HCT116 (cell line): ENCODE measurements around the gene SLC5A7. TPM values are rescaled to one million over a fixed set of nuclear protein-coding genes. Genes with fewer than 3 reads are reported as not detected.

Experiments
- ATAC-seq: fragments of 200-7000 bp; cut with Tn5 transposase; 2 replicates; pipeline ENCODE4 v1.9.1; 2020; ENCODE audit warnings: mild to moderate bottlenecking, moderate library complexity
- BruUV-seq: library from RNA; stranded (reverse); fragments of 400-500 nt; replicated peaks from 2 replicates; lab custom pipeline; 2021; lab: Mats Ljungman, UMichigan
- CTCF ChIA-PET: fragments of 300-600 bp; sonication (Branson Sonifier 250); formaldehyde crosslinking; loops from one replicate; lab custom pipeline; 2021; ENCODE audit warnings: antibody characterized with exemption; lab: Charles Lee
- POLR2A ChIA-PET: fragments of 300-600, 350-600 bp; sonication (Branson Sonifier 250); formaldehyde crosslinking; loops from one replicate; lab custom pipeline; 2021; ENCODE audit warnings: antibody characterized with exemption; lab: Charles Lee
- RAD21 ChIA-PET, 2 experiments: fragments of 300-600 bp; sonication (Branson Sonifier 250); formaldehyde crosslinking; loops; one replicate each; lab custom pipeline; 2023; ENCODE audit warnings: low total read pairs in 2 of 2; ENCODE audit not compliant: uncharacterized antibody in 2 of 2, unreplicated experiment in 2 of 2, low non-redundant PET in 1 of 2; lab: Charles Lee
- DNase-seq: peaks from one replicate; pipeline ENCODE4 v3.0.0-alpha.2; 2010; ENCODE audit warnings: low read depth, low spot score
- H2AFZ ChIP-seq: fragments of 200-600 bp; shearing (Covaris generic), sonication (generic); 2 replicates; pipeline ENCODE4 v1.6.1; 2017; ENCODE audit warnings: low read depth, mixed run types, mixed read lengths, antibody characterized with exemption, low read length; ENCODE audit not compliant: poor library complexity, severe bottlenecking
- H3K27ac ChIP-seq: 2 replicates; pipeline ENCODE4 v1.5.1; 2012; ENCODE audit warnings: low read depth, low read length
- H3K27me3 ChIP-seq: fragments of 200-600 bp; sonication (generic); 2 replicates; pipeline ENCODE4 v1.6.1; 2016; ENCODE audit warnings: mixed run types, low read length, mixed read lengths; ENCODE audit not compliant: insufficient read depth
- H3K36me3 ChIP-seq, 2 experiments: fragments of 200-500 bp in 1 of 2; fragments of 200-600 bp in 1 of 2; sonication (Bioruptor generic) in 1 of 2; sonication (generic) in 1 of 2; 2 replicates each; pipeline versions ENCODE4 v1.5.1 to v1.6.1; 2014 to 2016; ENCODE audit warnings: low read length in 2 of 2, inconsistent platforms in 1 of 2, mixed read lengths in 1 of 2, mixed run types in 1 of 2; ENCODE audit not compliant: insufficient read depth in 2 of 2, control insufficient read depth in 1 of 2
- H3K4me1 ChIP-seq, 2 experiments: fragments of 200-600 bp in 1 of 2; sonication (generic) in 1 of 2; 2 replicates each; pipeline versions ENCODE4 v1.5.1 to v1.6.1; 2012 to 2017; ENCODE audit warnings: low read length in 2 of 2, inconsistent platforms in 1 of 2, mild to moderate bottlenecking in 1 of 2, mixed read lengths in 1 of 2, mixed run types in 1 of 2, moderate library complexity in 1 of 2; ENCODE audit not compliant: insufficient read depth in 2 of 2, control insufficient read depth in 1 of 2
- H3K4me2 ChIP-seq: fragments of 200-600 bp; sonication (generic); 2 replicates; pipeline ENCODE4 v1.6.1; 2017; ENCODE audit warnings: mixed run types, low read length, mixed read lengths
- H3K4me3 ChIP-seq, 2 experiments: fragments of 200-600 bp in 1 of 2; sonication (generic) in 1 of 2; replicated peaks in 1 of 2; 2 replicates each; pipeline ENCODE4 v1.5.1; 2011 to 2016; ENCODE audit warnings: low read length in 2 of 2, control low read depth in 1 of 2, low read depth in 1 of 2, mild to moderate bottlenecking in 1 of 2, mixed read lengths in 1 of 2, mixed run types in 1 of 2
- H3K79me2 ChIP-seq: fragments of 200-600 bp; sonication (generic); 2 replicates; pipeline ENCODE4 v1.6.1; 2017; ENCODE audit warnings: mild to moderate bottlenecking, mixed run types, low read length, moderate library complexity, mixed read lengths; ENCODE audit not compliant: insufficient read depth
- H3K9ac ChIP-seq: fragments of 200-600 bp; sonication (generic); 2 replicates; pipeline ENCODE4 v1.6.1; 2016; ENCODE audit warnings: low read length, mixed read lengths
- H3K9me2 ChIP-seq: fragments of 200-600 bp; sonication (generic), shearing (Covaris generic); 2 replicates; pipeline ENCODE4 v1.6.1; 2017; ENCODE audit warnings: mixed run types, mild to moderate bottlenecking, moderate library complexity; ENCODE audit not compliant: insufficient read depth
- H3K9me3 ChIP-seq, 2 experiments: fragments of 200-500 bp in 1 of 2; fragments of 200-600 bp in 1 of 2; sonication (Bioruptor generic) in 1 of 2; sonication (generic) in 1 of 2; 2 replicates each; pipeline ENCODE4 v1.6.1; 2014 to 2017; ENCODE audit warnings: low read length in 2 of 2, mixed read lengths in 2 of 2, inconsistent platforms in 1 of 2, low read depth in 1 of 2, mild to moderate bottlenecking in 1 of 2, mixed run types in 1 of 2, moderate library complexity in 1 of 2; ENCODE audit not compliant: control insufficient read depth in 1 of 2, insufficient read depth in 1 of 2
- H4K20me1 ChIP-seq: fragments of 200-600 bp; sonication (generic), shearing (Covaris generic); 2 replicates; pipeline ENCODE4 v1.6.1; 2017; ENCODE audit warnings: mixed run types, mild to moderate bottlenecking, moderate library complexity; ENCODE audit not compliant: insufficient read depth
- CBX3 ChIP-seq: IDR thresholded peaks from 2 replicates; pipeline ENCODE4 v1.6.1; 2012; ENCODE audit warnings: low read depth
- CEBPB ChIP-seq: IDR thresholded peaks from 2 replicates; pipeline ENCODE4 v1.6.1; 2012; ENCODE audit warnings: low read depth
- EGR1 ChIP-seq: IDR thresholded peaks from 2 replicates; pipeline ENCODE4 v1.6.1; 2012; ENCODE audit warnings: low read depth
- ELF1 ChIP-seq: IDR thresholded peaks from 2 replicates; pipeline ENCODE4 v1.6.1; 2012; ENCODE audit warnings: low read depth, borderline replicate concordance
- EZH2 ChIP-seq: fragments of 200-600 bp; sonication (generic); IDR thresholded peaks from 2 replicates; pipeline ENCODE4 v1.6.1; 2017; ENCODE audit warnings: antibody characterized with exemption, mixed run types
- EZH2phosphoT487 ChIP-seq: fragments of 200-600 bp; IDR thresholded peaks from 2 replicates; pipeline ENCODE4 v1.6.1; 2018; ENCODE audit warnings: antibody characterized with exemption, borderline replicate concordance
- JUND ChIP-seq: IDR thresholded peaks from 2 replicates; pipeline ENCODE4 v1.6.1; 2012
- POLR2A ChIP-seq: IDR thresholded peaks from 2 replicates; pipeline ENCODE4 v1.7.0; 2011; ENCODE audit warnings: borderline replicate concordance; ENCODE audit not compliant: insufficient read depth, insufficient read length; ENCODE audit errors: extremely low read depth
- RAD21 ChIP-seq: IDR thresholded peaks from 2 replicates; pipeline ENCODE4 v1.6.1; 2012; ENCODE audit warnings: low read depth, mild to moderate bottlenecking
- SP1 ChIP-seq: IDR thresholded peaks from 2 replicates; pipeline ENCODE4 v1.6.1; 2012; ENCODE audit warnings: low read depth
- SRF ChIP-seq: IDR thresholded peaks from 2 replicates; pipeline ENCODE4 v1.6.1; 2012; ENCODE audit warnings: low read depth
- TCF7L2 ChIP-seq: IDR thresholded peaks from 2 replicates; pipeline ENCODE4 v1.7.0; 2011; ENCODE audit warnings: borderline replicate concordance, inconsistent platforms; ENCODE audit not compliant: insufficient read depth, insufficient read length; ENCODE audit errors: extremely low read depth
- YY1 ChIP-seq: IDR thresholded peaks from 2 replicates; pipeline ENCODE4 v1.6.1; 2011; ENCODE audit warnings: low read length, low read depth, moderate library complexity, mild to moderate bottlenecking; ENCODE audit not compliant: insufficient replicate concordance; ENCODE audit errors: extremely low read depth
- ZFX ChIP-seq: fragments of 450-650 bp; IDR thresholded peaks from 2 replicates; pipeline ENCODE4 v1.6.1; 2017
- ZNF274 ChIP-seq: fragments of 200-500 bp; sonication (Bioruptor generic); IDR thresholded peaks from 2 replicates; pipeline ENCODE4 v1.6.1; 2014; ENCODE audit warnings: mild to moderate bottlenecking, low read depth, low read length, inconsistent platforms
- intact Hi-C: fragments of 100-400 bp; cut with micrococcal nuclease; formaldehyde crosslinking; loops from 2 replicates; pipeline ENCODE4 v1.10.0; 2022
- total RNA-seq: library from RNA; stranded (reverse); gene quantifications from one replicate; pipeline ENCODE4 v1.2.1, GENCODE V29; 2021; ENCODE audit not compliant: unreplicated experiment
- TF ChIP-seq, protein P1 (sequence below): IDR thresholded peaks from 2 replicates; pipeline ENCODE4 v1.6.1; 2011; ENCODE audit warnings: mild to moderate bottlenecking, low read length, moderate library complexity; ENCODE audit not compliant: insufficient replicate concordance; ENCODE audit errors: extremely low read depth

SLC5A7 gene
- total RNA-seq, 1 experiment from 2014 or later, result not detected

DNA sequence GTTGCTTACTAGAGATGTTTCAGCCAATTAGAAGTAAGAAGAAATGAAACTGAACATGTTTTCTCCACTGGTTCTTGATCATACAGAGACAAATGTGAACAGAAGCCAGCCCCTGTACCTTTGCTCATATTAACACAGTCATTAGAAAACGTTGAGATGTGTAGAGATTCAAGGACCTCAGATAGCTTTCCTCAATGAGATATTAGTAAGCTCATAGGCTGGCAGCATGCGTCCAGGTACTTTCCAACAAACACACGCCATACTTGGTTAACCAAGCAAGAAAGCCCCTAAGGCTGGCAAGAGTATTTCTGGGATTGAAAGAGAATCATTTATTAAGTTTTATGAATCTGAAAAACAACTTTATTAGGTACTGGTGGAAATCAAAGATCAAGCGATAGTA, 37.5 kb downstream of the SLC5A7 start (continued):
- no peak for TF ChIP-seq EZH2phosphoT487

DNA sequence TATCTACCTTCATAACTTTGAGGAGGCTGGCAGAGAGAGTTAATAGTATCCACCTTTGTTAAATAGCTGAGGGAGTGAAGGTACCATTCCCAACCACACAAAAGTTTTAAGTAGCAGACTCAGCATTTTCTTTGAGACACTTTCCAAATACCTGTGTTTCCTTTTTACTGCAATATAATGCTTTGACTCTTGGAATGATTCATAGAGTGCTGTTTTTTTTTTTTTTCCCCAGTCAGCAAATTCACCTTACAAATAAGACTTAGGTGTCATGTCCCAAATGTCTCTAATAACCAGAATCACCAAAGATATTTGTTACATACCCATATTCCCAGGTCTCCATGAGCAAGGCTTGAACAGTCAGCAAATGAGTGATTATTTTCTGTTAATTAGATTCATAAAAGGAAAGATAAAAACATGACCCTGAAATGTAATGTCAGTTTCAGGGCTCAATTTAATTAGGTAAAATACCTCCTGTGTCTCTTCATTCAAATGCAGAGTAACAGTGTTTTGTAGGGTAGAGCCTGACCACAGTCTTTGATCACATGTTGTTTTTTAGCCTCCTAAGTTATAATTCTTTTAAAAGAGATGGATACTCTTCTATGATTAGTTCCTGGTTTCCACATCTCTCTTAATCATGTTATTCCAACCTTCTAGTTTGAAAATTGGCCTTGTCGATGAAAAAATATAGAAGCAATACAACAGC, 39.9 kb downstream of the SLC5A7 start:
- Histone ChIP-seq H2AFZ (no peak overlapping the region), H3K27ac (no peak overlapping the region), H3K79me2 (no peaks in the 10 kb centered on the region), H4K20me1 (no peaks in the 10 kb centered on the region), H3K4me3 (no peak overlapping the region), H3K9ac (no peak overlapping the region), H3K4me2 (no peak overlapping the region), H3K4me1 (no peaks in the 10 kb centered on the region), H3K9me2 (no peaks in the 10 kb centered on the region), H3K36me3 (no peaks in the 10 kb centered on the region), H3K9me3 (no peaks in the 10 kb centered on the region), H3K27me3 (no peaks in the 10 kb centered on the region)
- intact Hi-C loops, result no loop called here
- ChIA-PET POLR2A (no interaction called here), RAD21 (no interaction called here), CTCF (no interaction called here)
- no peak for TF ChIP-seq RAD21
- no peak for TF ChIP-seq POLR2A
- no peak for TF ChIP-seq JUND
- TF ChIP-seq CEBPB, result no peak
- TF ChIP-seq ZFX, result no peak
- TF ChIP-seq SRF, result no peak
- TF ChIP-seq EGR1, result no peak
- TF ChIP-seq ZNF274, result no peak
- TF ChIP-seq TCF7L2, result no peak
- TF ChIP-seq EZH2phosphoT487, result no peak
- TF ChIP-seq ELF1, result no peak
- TF ChIP-seq YY1, result no peak
- TF ChIP-seq EZH2, result no peak
- TF ChIP-seq, protein P1, sequence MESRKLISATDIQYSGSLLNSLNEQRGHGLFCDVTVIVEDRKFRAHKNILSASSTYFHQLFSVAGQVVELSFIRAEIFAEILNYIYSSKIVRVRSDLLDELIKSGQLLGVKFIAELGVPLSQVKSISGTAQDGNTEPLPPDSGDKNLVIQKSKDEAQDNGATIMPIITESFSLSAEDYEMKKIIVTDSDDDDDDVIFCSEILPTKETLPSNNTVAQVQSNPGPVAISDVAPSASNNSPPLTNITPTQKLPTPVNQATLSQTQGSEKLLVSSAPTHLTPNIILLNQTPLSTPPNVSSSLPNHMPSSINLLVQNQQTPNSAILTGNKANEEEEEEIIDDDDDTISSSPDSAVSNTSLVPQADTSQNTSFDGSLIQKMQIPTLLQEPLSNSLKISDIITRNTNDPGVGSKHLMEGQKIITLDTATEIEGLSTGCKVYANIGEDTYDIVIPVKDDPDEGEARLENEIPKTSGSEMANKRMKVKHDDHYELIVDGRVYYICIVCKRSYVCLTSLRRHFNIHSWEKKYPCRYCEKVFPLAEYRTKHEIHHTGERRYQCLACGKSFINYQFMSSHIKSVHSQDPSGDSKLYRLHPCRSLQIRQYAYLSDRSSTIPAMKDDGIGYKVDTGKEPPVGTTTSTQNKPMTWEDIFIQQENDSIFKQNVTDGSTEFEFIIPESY, result no peak
- TF ChIP-seq SP1, result no peak
- no peak for TF ChIP-seq CBX3
- no TSS peak for BruUV-seq
- ATAC-seq, result no peak
- no peak for DNase-seq
